Stimulated activated CD4-positive, alpha-beta T cell treated with anti-CD3 and anti-CD28 coated beads, Interleukin-4, amount 100 ng/mL, for 24 hours (primary cell): ENCODE measurements around the gene CCNB2.
"Not testable (repeated sequence)": the region's sequence is repeated elsewhere in the genome, so short reads cannot be mapped to it uniquely, and the experiment has no call there.

Source experiments
- DNase-seq: peaks from one replicate; pipeline ENCODE4 v3.0.0-alpha.2; 2020

The CCNB2 gene

DNA sequence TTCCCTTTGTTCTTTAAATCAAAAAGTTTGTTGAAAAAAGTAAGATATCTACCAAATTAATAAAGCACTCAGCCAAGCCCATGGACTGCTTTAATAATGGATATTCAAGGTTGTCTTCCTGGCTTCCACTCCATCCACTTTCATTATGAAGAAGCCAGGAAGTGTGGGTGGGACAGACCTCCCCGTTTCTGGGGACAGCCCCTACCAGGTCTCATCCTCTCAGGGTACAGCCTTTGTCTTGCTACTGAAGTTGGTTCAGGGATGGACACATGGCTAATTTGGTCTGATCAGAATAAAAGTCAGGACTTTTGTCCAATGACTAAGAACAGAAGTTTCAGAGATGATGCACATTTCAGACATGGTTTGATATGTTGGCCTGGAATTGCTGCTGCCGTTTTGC lies 32.6 kb downstream of the CCNB2 start:
- no peak for DNase-seq

DNA sequence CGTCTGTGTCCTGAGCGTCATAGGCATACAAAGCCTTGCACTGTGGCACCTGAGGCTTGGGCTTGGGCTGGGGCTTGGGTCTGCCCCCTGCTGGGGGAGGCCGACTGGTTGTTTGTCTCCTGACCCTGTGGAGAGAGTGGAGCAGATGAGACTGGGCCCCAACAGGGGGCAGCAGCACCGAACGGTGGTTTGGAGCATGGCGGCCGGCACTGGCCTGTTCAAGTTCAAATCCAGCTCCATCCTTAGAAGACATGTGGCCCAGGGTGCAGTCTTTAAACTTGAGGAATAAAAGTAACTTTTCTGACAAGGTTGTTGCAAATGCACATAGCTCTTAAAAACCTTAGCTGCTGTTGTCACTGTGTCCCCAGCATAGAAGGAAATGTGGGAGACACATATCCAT lies 33.3 kb downstream of the CCNB2 start:
- DNase-seq = peak; percentile 51

GRCh38 chr15:59140422-59141226 lies 35.7 kb downstream of the CCNB2 start:
- no peak for DNase-seq

DNA sequence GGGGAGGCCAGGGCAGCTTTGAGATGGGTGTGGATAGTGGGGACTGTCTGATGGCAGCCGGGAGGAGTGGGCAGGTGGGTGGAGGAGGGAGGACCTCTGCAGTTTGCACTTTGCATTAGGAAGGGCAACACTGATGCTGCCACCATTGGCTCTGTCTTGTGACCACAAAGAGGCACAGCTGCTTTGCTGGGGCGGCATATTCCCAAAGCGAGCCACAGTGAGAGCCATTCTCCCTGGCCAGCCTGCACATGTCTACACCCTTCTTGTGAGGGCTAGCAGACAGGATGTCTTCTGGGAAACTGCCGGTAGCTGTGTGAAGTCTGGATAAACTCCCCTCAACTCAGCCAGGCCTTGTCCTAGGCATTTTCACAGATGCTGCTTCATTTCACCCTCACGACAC lies 38.3 kb downstream of the CCNB2 start:
- DNase-seq = no peak

DNA sequence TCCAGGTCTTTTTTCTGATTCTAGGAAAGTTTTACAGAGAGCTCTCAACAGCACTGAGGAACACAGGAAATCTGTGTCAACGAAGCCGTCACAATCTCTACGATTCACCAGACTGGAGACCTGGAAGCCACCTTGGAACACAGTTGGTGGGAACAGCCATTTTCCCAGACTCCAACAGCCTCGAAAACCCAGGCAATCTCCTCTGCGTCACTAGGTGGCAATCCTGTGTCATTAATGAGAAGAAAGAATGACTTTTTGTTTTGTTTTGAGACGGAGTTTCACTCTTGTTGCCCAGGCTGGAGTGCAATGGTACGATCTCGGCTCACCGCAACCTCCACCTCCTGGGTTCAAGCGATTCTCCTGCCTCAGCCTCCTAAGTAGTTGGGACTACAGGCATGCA lies 39.6 kb downstream of the CCNB2 start:
- not testable (repeated sequence) for DNase-seq

GRCh38 chr15:59147666-59148065 lies 42.7 kb downstream of the CCNB2 start:
- no peak for DNase-seq

DNA sequence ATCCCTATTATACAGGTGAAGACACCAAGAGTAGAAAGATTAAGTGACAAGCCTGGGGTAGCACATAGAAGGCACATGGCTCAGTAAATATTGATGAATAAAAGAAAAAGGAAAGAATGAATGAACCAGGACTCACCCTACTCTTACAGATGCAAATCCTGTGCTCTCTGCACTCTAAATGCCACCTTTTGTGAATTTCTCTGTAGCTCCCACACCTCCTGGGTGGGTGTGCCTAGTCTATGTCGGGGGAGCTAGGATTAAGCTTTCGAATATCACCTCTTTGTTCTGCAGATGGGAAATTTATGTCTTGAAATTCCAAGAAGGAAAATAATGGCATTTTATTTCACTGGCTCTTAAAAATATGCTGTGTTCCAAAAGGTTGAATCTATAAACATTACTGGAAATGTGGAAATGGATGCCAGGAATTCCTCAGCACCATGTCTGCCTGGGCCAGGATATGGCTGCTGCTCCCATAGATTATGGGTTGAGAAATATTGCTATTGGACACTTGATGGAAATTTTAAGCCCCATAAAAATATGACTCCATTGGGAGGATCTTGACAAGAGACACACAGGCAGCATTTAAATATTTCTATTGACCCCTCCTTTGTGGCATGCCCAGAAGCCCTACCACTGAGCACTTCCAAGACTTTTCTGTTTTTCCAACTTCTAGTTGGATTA lies 43.3 kb downstream of the CCNB2 start:
- DNase-seq = no peak

DNA sequence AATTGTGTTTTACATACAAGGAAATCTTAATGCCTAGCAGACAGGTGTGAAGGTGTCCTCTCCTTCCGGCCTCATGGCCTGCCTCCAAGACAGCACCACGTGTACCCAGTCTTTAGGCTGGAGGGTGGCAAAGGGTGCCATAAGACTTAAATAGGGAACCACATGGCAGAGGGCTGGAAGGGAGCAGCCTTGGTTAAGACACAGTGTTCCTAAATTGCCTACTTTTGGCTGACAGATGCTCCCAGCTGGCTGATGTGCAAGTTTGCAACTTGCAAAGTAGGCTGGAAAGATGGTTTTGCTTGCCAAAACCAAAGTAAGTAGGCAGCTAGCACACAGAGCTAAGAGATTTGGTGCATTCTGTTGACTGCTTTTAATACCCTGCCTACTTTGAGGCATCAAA lies 45.2 kb downstream of the CCNB2 start:
- no peak for DNase-seq

DNA sequence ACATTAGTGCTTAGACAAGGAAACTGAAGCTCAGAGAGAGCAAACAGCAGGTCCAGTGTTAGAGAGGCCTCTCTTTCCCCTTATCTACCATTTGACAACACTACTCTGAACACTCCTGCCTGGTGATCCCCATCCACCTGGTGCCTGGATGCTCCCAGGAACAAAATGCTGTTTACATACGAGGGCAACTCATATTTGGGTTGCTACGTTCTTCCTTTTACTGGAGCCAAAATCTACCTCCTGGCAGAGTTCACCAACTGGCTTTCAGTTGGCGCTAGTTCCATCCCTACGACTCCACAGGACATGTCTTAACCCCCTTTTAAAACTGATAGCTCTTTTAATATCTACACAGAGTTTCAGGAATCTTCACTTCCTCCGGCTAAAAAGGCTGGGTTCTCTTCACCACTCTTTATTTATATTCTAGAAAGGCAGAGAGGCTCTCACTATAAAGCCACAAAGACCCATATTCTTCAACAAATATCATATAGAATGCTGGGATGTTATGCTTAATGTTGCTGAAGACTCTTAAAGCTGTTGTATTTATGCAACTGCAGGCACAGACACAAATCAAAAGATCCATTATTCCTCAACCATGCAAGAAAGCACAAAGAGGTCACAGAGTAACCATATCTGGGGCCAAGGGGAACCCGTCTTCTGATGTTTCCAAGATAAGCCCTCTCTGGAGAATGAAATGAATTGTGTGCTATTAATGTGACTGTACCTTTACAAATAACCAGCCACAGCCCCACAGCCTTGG lies 47.9 kb downstream of the CCNB2 start:
- no peak for DNase-seq

DNA sequence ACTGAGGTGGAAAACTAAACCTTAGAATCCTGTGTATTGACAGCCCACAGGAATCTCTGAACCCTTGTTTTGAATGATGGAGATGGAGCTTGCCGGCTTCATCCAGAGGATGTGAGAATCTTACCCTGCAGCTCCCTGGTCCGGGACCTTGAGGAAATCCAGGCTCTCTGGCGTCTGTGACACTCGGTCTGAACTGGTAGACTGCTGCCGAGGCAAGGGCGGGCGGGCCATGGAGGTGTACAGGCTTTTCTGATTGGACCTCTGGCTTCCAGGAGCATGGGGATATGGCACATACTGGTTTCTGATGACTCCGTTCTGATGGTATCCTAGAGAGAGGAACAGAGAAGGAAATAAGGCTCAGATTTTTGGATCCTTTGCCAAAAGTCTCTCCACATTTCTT lies 48.5 kb downstream of the CCNB2 start:
- DNase-seq = no peak

- DNase-seq = no peak
Observed at GRCh38 chr15:59154243-59154642, 49.3 kb downstream of the CCNB2 start.

DNA sequence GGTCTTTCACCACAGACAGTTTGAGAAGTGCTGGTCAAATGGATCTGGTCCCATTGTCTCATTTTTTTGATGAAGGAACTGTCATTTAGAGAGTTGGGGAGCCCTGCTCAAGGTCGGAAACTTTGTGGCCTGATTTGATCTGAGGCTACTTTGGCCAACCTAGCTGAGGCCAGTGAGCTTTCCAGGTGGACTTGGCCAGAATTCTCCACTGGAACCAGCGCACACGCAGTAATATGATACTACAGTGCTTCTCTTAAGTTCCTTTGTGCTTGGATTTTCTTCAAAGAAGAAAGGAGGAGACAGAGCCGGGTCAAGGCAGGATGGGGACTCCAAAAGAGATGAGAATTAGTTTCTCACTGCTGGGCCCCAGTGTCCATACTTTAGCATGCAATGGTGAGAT lies 50.5 kb downstream of the CCNB2 start:
- no peak for DNase-seq

DNA sequence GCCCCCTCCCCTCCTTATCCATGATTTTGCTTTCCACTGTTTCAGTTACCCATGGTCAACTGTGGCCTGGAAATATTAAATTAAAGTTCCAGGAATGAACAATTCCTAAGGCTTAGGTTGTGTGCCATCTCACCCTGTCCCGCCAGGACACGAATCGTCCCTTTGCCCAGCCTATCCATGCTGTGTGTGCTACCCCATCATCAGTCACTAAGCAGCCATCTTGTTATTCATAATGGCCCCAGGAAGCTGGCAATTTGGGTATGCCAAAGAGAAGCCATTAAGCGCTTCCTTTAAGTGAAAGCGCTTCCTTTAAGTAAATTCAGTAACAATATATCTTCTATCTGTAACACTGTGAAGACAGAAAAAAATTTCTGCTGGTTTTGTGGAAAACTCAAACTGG lies 52.5 kb downstream of the CCNB2 start:
- DNase-seq = no peak

DNA sequence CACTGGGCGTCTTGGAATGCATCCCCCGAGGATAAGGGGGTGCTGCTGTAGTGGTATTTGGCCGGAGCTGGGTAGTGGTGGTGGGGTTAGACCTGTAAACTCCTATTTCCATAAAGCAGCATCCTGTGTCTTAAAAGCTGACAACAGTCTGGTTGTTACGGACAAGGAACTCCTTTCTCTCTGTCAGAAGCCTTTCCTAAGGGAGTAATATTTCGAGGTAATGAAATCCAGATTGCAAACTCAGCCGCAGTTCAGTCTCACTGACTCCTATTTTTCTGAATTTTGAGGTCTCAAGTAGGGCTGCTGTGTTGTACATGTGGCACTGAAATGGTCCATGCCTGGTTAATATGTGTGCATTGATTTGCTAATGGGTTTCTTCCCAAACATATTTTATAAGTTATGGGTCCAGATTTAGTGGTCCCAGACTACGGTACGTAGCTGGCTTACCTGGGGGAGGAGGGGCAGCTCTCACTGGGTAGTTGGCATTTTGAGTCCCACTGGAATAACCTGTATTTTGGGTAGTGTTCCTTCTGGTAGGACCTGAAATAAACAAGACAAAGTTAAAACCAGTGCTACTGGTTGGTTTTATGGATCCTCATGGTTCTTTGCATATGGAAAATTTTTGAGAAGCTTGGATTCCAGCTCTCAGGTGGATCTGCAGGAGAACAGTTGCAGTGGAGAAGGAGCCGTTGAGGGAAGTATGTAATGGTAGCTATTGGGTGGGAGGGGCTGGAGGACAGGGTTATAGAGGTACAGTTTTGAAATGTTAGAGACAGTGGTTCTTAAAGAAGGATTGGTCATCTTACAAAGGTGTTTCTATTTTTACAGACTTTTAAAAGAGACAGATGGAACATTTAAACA lies 53.1 kb downstream of the CCNB2 start:
- DNase-seq = no peak

- DNase-seq = no peak
Observed at GRCh38 chr15:59158701-59159034, 53.7 kb downstream of the CCNB2 start.

DNA sequence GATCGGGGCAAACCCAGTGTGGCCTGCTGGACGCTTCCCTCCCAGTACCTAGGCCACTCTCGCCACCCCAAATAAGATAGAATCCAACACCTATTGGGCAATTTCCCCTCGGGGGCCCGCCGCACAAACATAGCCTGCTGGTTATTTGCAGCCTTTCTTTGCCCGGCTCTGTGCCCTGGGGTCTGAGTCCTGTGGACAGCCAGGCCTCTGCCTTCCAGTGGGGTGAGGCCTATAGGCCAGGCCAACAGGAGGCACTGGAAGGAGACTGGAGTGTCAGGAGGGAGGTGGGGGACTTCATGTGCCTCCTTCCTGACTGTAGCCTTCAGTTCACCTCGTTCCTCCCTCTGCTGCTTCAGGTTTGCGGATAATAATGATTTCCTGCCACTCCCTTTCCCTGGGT lies 54.3 kb downstream of the CCNB2 start:
- no peak for DNase-seq

GRCh38 chr15:59160880-59161593 lies 56.1 kb downstream of the CCNB2 start:
- peak; percentile 11 for DNase-seq

DNA sequence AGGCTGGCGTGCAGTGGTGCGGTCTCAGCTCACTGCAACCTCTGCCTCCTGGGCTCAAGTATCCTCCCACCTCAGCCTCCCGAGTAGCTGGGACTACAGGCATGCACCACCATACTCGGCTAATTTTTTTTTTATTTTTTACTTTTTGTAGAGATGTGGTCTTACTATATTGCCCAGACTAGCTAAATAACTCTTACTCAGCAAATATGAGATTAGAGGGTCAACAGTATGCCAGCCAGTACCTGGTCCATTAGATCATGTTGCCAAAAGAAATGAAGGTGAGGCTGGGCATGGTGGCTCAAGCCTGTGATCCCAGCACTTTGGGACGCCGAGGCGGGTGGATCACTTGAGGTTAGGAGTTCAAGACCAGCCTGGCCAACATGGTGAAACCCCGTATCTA lies 57.1 kb downstream of the CCNB2 start:
- DNase-seq = not testable (repeated sequence)

GRCh38 chr15:59165726-59166125 lies 60.8 kb downstream of the CCNB2 start:
- no peak for DNase-seq

- no peak for DNase-seq
Observed at GRCh38 chr15:59166166-59166565, 61.2 kb downstream of the CCNB2 start.

- no peak for DNase-seq
Observed at GRCh38 chr15:59166601-59167265, 61.8 kb downstream of the CCNB2 start.

DNA sequence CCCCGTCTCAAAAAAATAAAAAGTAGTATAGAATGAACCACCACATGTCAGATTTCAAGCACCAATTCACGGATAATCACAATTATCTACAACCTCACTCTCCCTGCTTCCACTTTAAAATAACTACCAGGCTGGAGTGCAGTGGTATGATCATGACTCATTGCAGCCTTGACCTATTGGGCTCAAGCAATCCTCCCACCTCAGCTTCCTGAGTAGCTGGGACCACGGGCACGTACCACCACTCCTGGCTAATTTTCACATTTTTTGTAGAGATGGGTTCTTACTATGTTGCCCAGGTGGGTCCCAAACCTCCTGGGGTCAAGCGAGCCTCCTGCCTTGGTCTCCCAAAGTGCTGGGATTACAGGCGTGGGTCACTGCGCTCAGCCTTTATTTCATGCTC lies 63.6 kb downstream of the CCNB2 start:
- no peak for DNase-seq
